Limb (tissue), 2 donors: ENCODE measurements around the gene DMTF1.
A peak's percentile ranks its signal among the peaks of the same experiment; 100 is the strongest.
"Not testable (repeated sequence)": the region's sequence is repeated elsewhere in the genome, so short reads cannot be mapped to it uniquely, and the experiment has no call there.

Experiments
- DNase-seq, 2 donors: peaks; one replicate each; pipeline ENCODE4 v3.0.0-alpha.2; 2016; ENCODE audit errors: extremely low spot score in 2 of 2

Gene DMTF1, protein sequence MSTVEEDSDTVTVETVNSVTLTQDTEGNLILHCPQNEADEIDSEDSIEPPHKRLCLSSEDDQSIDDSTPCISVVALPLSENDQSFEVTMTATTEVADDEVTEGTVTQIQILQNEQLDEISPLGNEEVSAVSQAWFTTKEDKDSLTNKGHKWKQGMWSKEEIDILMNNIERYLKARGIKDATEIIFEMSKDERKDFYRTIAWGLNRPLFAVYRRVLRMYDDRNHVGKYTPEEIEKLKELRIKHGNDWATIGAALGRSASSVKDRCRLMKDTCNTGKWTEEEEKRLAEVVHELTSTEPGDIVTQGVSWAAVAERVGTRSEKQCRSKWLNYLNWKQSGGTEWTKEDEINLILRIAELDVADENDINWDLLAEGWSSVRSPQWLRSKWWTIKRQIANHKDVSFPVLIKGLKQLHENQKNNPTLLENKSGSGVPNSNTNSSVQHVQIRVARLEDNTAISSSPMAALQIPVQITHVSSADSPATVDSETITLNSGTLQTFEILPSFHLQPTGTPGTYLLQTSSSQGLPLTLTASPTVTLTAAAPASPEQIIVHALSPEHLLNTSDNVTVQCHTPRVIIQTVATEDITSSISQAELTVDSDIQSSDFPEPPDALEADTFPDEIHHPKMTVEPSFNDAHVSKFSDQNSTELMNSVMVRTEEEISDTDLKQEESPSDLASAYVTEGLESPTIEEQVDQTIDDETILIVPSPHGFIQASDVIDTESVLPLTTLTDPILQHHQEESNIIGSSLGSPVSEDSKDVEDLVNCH

DNA sequence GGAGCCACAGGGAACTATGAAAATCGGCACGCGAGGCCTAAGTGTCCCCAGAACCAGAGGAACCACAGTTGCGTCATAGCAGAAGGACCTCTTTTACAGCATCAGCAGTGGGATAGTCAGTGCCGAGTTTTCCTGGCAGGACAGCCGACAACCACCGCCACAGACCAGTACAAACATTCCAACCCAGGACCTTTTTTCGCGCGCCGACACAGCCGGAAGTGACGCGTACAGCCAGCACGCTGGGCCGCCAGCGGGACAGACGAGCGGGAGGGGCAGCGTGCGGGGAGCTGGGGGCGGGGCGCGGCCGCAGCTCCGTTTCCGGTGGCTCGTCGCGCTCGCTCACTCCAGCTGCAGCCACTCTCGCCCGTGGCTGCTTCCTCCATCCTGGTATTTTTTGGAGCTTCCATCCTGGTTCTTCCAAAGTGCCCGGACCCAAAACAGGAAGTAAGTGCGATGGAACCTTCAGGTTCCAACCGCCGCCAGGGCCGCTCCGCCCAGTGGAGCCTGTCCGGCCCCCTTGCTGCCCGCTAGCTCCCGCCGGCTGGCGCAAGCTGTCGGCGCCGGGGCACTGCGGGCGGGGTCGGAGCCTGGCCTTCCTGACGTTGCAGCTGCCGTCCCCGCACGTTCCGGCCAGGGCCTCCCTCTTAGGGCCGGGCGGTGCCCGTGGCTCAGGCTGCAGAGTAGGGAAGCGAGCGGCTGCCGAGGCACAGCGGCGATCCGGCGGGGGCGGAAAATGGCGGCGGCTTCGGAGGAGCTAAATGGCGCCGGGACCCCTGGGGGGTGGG, at the start of gene DMTF1:
Gene DMTF1 (plus strand): TSS at position 342 of the 785 bp plus-strand sequence. CDS start 12,489 bp downstream, outside the sequence.
- peak; percentile 96 to 97 for DNase-seq

DNA sequence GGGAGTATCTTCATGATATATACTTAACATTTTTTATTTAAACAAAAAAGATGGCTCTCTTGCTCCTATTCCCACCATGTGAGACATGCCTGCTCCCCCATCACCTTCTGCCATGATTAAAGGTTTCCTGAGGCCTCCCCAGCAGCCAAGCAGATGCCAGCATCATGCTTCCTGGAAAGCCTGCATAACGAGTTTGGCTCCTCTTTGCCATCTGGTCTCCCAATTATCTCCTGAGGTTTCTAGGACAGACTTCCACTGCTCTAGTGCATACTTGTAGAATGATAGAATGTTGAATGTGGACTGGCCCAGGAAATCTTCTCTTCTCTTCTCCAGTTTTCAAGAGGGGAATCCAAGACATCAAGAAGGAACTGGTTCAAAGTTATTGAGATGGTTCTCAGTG, 46.9 kb upstream of the DMTF1 start:
- no peak for DNase-seq

- no peak for DNase-seq
Observed at GRCh38 chr7:87106974-87107612, 45.2 kb upstream of the DMTF1 start.

DNA sequence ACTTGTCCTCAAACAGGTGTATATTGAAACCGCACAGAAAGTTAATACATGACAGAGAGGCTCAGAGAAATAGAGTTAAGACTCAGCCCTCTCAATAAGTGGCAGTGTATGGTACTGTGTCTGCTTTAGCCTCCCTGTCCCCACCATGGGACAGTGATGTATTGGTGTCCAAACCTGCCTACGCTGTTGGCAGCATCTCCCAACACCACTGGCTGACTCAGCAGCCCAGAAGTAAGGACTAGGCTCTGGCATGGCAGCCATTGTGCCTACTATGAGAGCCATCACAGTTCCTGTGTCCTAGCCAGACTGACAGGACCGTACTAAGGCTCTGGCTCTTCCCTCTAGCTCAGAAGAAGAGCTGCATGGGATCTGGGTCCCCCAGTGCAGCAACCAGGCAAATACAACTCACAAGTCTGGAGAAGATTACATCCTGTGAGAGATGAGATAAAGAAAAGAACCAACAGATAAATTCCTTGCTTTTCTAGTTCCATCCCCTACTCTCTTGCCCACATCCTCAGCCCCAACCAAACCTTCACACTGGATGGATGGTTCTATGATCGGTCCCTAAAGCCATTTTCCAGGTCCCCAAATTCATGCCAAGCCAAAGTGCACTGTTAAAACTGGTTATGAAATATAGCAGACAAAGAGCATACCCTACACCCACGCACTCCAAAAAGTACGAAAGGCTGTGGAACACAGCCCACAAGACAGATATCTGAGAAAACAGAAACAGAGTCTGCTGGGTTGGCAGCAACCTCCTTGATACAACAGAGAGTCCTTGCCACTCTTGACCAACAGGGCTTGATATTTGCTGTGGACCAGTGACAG, 44.1 kb upstream of the DMTF1 start:
- DNase-seq, result no peak

- no peak for DNase-seq
Observed at GRCh38 chr7:87110778-87111177, 41.5 kb upstream of the DMTF1 start.

DNA sequence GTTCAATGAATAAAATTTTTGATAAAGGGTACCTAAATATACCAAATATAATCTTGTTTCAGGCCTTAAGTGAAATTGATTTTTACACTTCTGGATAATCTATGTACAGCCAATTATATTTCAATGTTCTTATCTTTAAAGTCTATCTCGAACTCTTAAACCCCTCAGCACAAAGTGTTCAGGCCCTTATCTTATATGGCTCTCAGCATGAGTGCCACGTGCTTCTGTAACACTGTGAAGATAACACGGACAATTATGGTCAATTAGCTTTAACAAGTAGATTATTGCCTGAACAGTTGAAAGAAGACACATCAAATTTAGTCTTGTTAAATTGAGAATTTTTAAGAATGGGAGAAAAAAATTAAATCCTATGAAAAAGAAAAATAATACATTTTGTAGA, 40.4 kb upstream of the DMTF1 start:
- no peak for DNase-seq

DNA sequence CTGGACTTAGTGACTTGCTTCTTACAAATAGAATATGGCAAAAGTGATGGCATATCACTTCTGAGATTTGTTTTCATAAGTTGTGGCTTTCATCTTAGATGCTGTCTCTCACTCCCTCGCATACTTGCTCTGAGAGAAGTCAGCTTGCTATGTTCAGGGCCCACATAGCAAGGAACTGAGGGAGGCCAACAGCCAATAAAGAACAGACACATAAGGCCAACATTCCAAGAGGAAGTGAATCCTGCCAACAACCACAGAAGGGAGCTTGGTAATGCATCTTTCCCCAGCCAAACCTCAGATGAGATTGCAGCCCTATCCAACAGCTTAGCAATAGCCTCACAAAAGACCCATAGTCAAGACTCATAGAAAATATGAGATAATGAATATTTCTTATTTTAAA, 39.2 kb upstream of the DMTF1 start:
- DNase-seq, result no peak

DNA sequence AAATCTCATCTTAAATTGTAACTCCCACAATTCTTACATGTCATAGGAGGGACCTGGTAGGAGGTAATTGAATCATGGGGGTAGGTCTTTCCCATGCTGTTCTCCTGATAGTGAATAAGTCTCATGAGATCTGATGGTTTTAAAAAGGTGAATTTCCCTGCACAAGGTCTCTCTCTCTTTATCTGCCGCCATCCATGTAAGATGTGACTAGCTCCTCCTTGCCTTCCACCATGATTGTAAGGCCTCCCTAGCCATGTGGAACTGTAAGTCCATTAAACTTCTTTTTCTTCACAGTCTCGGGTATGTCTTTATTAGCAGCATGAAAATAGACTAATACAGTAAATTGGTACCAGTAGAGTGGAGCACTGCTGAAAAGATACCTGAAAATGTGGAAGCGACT, 38.3 kb upstream of the DMTF1 start:
- DNase-seq, result not testable (repeated sequence)

DNA sequence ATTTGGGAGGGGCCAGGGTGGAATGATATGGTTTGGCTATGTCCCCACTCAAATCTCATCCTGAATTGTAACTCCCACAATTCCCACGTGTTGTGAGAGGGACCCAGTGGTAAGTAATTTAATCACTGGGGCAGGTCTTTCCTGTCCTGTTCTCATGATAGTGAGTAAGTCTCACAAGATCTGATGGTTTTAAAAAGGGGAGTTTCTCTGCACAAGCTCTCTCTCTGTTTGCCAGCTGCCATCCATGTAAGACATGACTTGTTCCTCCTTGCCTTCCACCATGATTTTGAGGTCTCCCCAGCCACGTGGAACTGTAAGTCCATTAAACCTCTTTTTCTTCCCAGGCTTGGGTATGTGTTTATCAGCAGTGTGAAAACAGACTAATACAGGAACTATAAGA, 36.5 kb upstream of the DMTF1 start:
- DNase-seq, result not testable (repeated sequence)

GRCh38 chr7:87116315-87116714, 35.9 kb upstream of the DMTF1 start:
- DNase-seq, result no peak

DNA sequence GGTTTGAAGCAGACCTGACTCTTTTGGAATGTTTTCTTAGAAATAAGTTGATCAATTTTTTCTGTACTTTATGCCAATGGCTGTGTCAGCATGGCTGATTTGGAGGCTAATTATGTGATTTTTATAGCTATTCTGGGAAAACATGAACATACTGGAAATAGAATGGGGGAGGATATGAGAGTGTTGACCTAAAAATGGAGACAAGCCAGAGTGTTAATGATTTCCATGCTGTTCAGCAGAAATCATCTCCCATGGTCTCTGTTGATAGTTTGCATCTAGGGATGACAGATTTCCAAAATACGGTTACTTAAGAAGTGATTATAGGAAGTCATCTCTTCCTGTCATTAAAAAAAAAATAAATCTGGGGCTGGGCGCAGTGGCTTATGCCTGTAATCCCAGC, 32.7 kb upstream of the DMTF1 start:
- DNase-seq, result peak in 1 of 2 donors; percentile 8

DNA sequence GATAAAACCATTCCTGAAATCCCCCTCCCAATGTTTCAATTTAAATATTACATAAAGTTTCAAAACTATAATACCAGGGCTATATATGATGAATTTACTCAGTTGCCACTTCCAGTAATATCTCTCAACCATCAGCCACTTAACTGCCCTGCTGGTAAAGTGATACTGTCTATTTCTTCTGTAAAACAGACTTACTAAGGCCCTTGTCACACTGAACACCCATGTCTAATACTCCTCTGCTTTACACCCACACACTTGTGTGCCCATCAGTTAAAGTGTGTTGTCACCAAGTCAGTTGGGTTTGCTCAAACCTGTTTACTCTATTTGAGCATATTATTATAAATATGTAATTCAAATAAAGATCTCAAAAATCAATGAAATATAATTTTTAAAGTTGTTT, 29.1 kb upstream of the DMTF1 start:
- no peak for DNase-seq

- no peak for DNase-seq
Observed at GRCh38 chr7:87127019-87127418, 25.2 kb upstream of the DMTF1 start.

- DNase-seq, result no peak
Observed at GRCh38 chr7:87128861-87129267, 23.4 kb upstream of the DMTF1 start.

- DNase-seq, result no peak
Observed at GRCh38 chr7:87129332-87129731, 22.9 kb upstream of the DMTF1 start.

GRCh38 chr7:87129848-87130247, 22.4 kb upstream of the DMTF1 start:
- no peak for DNase-seq

- DNase-seq, result no peak
Observed at GRCh38 chr7:87131771-87132170, 20.5 kb upstream of the DMTF1 start.

DNA sequence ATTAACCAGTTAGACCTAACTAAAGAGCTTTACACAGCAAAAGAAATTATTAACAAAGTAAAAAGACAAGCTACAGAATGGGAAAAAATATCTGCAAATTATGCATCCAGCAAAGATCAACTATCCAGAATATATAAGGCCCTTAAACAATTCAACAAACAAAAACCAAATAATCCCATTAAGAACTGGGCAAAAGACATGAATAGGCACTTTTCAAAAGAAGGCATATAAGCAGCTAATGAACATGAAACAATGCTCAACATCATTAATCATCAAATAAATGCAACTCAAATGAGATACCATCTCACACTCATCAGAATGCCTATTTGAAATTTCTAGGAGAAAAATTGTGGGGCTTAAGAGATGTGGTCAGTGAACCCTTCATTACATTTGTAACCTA, 15.0 kb upstream of the DMTF1 start:
- DNase-seq, result no peak

DNA sequence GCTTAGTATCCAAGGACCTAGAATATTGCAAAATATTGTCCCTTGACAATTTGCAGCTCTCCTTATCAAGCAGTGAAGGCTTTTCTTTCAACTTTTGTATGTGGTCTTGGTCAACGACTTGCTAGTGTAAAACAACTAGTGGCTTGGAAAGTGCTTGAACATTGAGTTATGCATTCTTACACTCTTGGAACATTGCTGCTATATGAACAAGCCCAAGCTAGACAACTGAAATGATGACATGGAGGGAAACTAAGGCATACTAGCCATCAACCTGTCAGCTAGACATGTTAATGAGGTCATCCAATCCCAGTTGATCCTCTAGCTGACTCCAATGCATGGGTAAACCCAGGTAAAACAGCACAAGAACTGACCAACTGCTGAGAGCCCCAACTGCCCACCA, 12.7 kb upstream of the DMTF1 start:
- no peak for DNase-seq

DNA sequence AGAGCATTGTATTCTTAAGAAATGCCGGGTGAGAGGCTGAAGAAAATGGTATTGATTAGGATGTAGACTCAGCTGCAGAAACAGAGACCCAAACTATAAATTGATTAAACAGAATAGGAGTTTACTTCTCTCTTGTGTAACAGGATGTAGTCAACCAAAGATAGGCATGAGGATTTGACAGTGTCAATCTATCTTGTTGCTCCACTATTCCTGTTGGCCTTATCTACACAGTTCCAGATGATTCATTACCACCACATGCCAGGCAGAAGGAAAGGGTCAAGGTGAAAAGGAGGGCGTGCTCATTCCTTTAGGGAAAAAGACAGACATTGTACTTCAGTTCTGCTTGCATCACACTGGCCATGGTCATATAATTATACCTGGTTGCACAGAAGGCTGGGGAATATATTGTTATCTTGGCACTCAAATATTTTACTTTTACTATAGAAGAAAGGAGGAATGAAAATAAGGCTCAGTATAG, 11.9 kb upstream of the DMTF1 start:
- DNase-seq, result no peak
